IMR-90 (cell line): ENCODE data around the gene RLIM. TPM values are rescaled to one million over a fixed set of nuclear protein-coding genes. Genes with fewer than 3 reads are reported as not detected.

Experiments used
- ATAC-seq: fragments of 200-7000 bp; cut with Tn5 transposase; 2 replicates; pipeline ENCODE4 v1.9.1; 2020; ENCODE audit warnings: low read depth, mild to moderate bottlenecking, moderate library complexity
- BruUV-seq: library from RNA; stranded (reverse); fragments of 400-500 nt; replicated peaks from 2 replicates; lab custom pipeline; 2021; lab: Mats Ljungman, UMichigan
- CTCF ChIA-PET: fragments of 300-600 bp; formaldehyde crosslinking; extraction: SDS; loops from one replicate; lab custom pipeline; 2021; ENCODE audit warnings: antibody characterized with exemption; lab: Yijun Ruan, JAX
- POLR2A ChIA-PET: fragments of 300-600 bp; sonication (Branson Sonifier 250); formaldehyde crosslinking; loops from one replicate; lab custom pipeline; 2022; ENCODE audit warnings: antibody characterized with exemption; ENCODE audit not compliant: unreplicated experiment; lab: Charles Lee
- DNase-seq: peaks from one replicate; pipeline ENCODE4 v3.0.0; 2013
- H2AFZ ChIP-seq: replicated peaks from 2 replicates; pipeline ENCODE3; 2013; ENCODE audit warnings: low read length, mild to moderate bottlenecking; ENCODE audit not compliant: poor library complexity
- H2AK5ac ChIP-seq: 2 replicates; pipeline ENCODE4 v1.6.1; 2013; ENCODE audit warnings: low read depth, low read length, inconsistent platforms
- H2AK9ac ChIP-seq: replicated peaks from 2 replicates; pipeline ENCODE3; 2013; ENCODE audit warnings: mild to moderate bottlenecking, low read depth, low read length, moderate library complexity; ENCODE audit not compliant: poor library complexity
- H2BK120ac ChIP-seq: 2 replicates; pipeline ENCODE4 v1.6.1; 2013; ENCODE audit warnings: low read depth, low read length, inconsistent platforms
- H2BK15ac ChIP-seq: 3 replicates; pipeline ENCODE4 v1.6.1; 2013; ENCODE audit warnings: low read depth, low read length, inconsistent platforms
- H2BK20ac ChIP-seq: 2 replicates; pipeline ENCODE4 v1.6.1; 2013; ENCODE audit warnings: low read depth, mild to moderate bottlenecking, inconsistent platforms, low read length, moderate library complexity
- H2BK5ac ChIP-seq: 2 replicates; pipeline ENCODE4 v1.6.1; 2013; ENCODE audit warnings: mild to moderate bottlenecking, low read depth, low read length, inconsistent platforms; ENCODE audit not compliant: poor library complexity, severe bottlenecking
- H3K14ac ChIP-seq: replicated peaks from 2 replicates; pipeline ENCODE4 v1.6.1; 2013; ENCODE audit warnings: low read depth, low read length, inconsistent platforms
- H3K18ac ChIP-seq: 2 replicates; pipeline ENCODE4 v1.6.1; 2013; ENCODE audit warnings: low read depth, low read length, control low read depth
- H3K23ac ChIP-seq: 2 replicates; pipeline ENCODE4 v1.6.1; 2013; ENCODE audit warnings: low read depth, low read length, inconsistent platforms
- H3K27ac ChIP-seq: 2 replicates; pipeline ENCODE4 v1.5.1; 2013; ENCODE audit warnings: mild to moderate bottlenecking, control low read depth, low read length; ENCODE audit not compliant: insufficient read depth
- H3K27me3 ChIP-seq: 2 replicates; pipeline ENCODE4 v1.6.1; 2013; ENCODE audit warnings: low read length; ENCODE audit not compliant: control insufficient read depth, insufficient read depth
- H3K36me3 ChIP-seq: 2 replicates; pipeline ENCODE4 v1.6.1; 2013; ENCODE audit warnings: low read length, mixed read lengths; ENCODE audit not compliant: control insufficient read depth, insufficient read depth
- H3K4ac ChIP-seq: 2 replicates; pipeline ENCODE4 v1.6.1; 2013; ENCODE audit warnings: low read depth, low read length, inconsistent platforms
- H3K4me1 ChIP-seq: 2 replicates; pipeline ENCODE4 v1.6.1; 2013; ENCODE audit warnings: low read length, mixed read lengths; ENCODE audit not compliant: control insufficient read depth, insufficient read depth
- H3K4me2 ChIP-seq: 2 replicates; pipeline ENCODE4 v1.6.1; 2013; ENCODE audit warnings: low read depth, mild to moderate bottlenecking, control low read depth, low read length, moderate library complexity
- H3K4me3 ChIP-seq: 2 replicates; pipeline ENCODE4 v1.5.1; 2013; ENCODE audit warnings: low read depth, mild to moderate bottlenecking, control low read depth, low read length, moderate library complexity; ENCODE audit not compliant: insufficient read depth
- H3K56ac ChIP-seq: 2 replicates; pipeline ENCODE4 v1.6.1; 2013; ENCODE audit warnings: low read length, inconsistent platforms; ENCODE audit not compliant: insufficient read depth; ENCODE audit errors: extremely low read depth
- H3K79me1 ChIP-seq, 2 experiments: 2 replicates each; pipeline ENCODE4 v1.6.1; 2013; ENCODE audit warnings: low read length in 2 of 2, inconsistent platforms in 1 of 2, low read depth in 1 of 2
- H3K9ac ChIP-seq: 2 replicates; pipeline ENCODE4 v1.6.1; 2013; ENCODE audit warnings: low read depth, low read length, control low read depth
- H3K9me1 ChIP-seq: 2 replicates; pipeline ENCODE4 v1.6.1; 2013; ENCODE audit warnings: low read length, inconsistent platforms; ENCODE audit not compliant: insufficient read depth
- H3K9me3 ChIP-seq: 2 replicates; pipeline ENCODE4 v1.6.1; 2013; ENCODE audit warnings: low read length; ENCODE audit not compliant: control insufficient read depth, insufficient read depth
- H4K20me1 ChIP-seq: 2 replicates; pipeline ENCODE4 v1.6.1; 2013; ENCODE audit warnings: low read length, inconsistent platforms; ENCODE audit not compliant: insufficient read depth
- H4K5ac ChIP-seq: 2 replicates; pipeline ENCODE4 v1.6.1; 2013; ENCODE audit warnings: mild to moderate bottlenecking, low read depth, low read length, control low read depth
- H4K8ac ChIP-seq, 2 experiments: 2 replicates each; pipeline ENCODE4 v1.6.1; 2013; ENCODE audit warnings: low read depth in 2 of 2, low read length in 2 of 2, control low read depth in 1 of 2, inconsistent platforms in 1 of 2
- H4K91ac ChIP-seq: 2 replicates; pipeline ENCODE4 v1.6.1; 2013; ENCODE audit warnings: low read depth, low read length, inconsistent platforms; ENCODE audit not compliant: insufficient read depth
- BHLHE40 ChIP-seq: fragments of 150-350 bp; IDR thresholded peaks from 2 replicates; pipeline ENCODE4 v1.6.1; 2016; ENCODE audit warnings: mild to moderate bottlenecking, low read depth, low read length
- CEBPB ChIP-seq: IDR thresholded peaks from 2 replicates; pipeline ENCODE4 v1.6.1; 2012; ENCODE audit warnings: low read depth, low read length, improper control_type of control experiment
- CHD1 ChIP-seq: IDR thresholded peaks from 2 replicates; pipeline ENCODE4 v1.6.1; 2012; ENCODE audit warnings: low read depth, low read length, improper control_type of control experiment
- ELK1 ChIP-seq: fragments of 150-350 bp; IDR thresholded peaks from 2 replicates; pipeline ENCODE4 v1.6.1; 2016; ENCODE audit warnings: low read depth, mild to moderate bottlenecking, low read length, moderate library complexity, borderline replicate concordance
- FOS ChIP-seq: fragments of 150-350 bp; IDR thresholded peaks from 2 replicates; pipeline ENCODE4 v1.6.1; 2016; ENCODE audit warnings: low read depth, low read length
- MAFK ChIP-seq: IDR thresholded peaks from 2 replicates; pipeline ENCODE4 v1.6.1; 2012; ENCODE audit warnings: low read depth, low read length, improper control_type of control experiment
- MAZ ChIP-seq: IDR thresholded peaks from 2 replicates; pipeline ENCODE4 v1.6.1; 2012; ENCODE audit warnings: low read depth, mild to moderate bottlenecking, low read length, improper control_type of control experiment, moderate library complexity, borderline replicate concordance
- MXI1 ChIP-seq: IDR thresholded peaks from 2 replicates; pipeline ENCODE4 v1.6.1; 2012; ENCODE audit warnings: low read depth, mild to moderate bottlenecking, low read length, moderate library complexity, borderline replicate concordance
- NFE2L2 ChIP-seq: fragments of 150-350 bp; IDR thresholded peaks from 2 replicates; pipeline ENCODE4 v1.6.1; 2016; ENCODE audit warnings: low read depth, mild to moderate bottlenecking, low read length
- POLR2A ChIP-seq: IDR thresholded peaks from 2 replicates; pipeline ENCODE4 v1.6.1; 2012; ENCODE audit warnings: mild to moderate bottlenecking, low read depth, low read length
- RAD21 ChIP-seq: IDR thresholded peaks from 2 replicates; pipeline ENCODE4 v1.6.1; 2012; ENCODE audit warnings: low read length, improper control_type of control experiment
- RFX5 ChIP-seq: IDR thresholded peaks from 2 replicates; pipeline ENCODE4 v1.8.0; 2012; ENCODE audit warnings: low read depth, mild to moderate bottlenecking, low read length, moderate library complexity
- SMC3 ChIP-seq: fragments of 150-350 bp; IDR thresholded peaks from 2 replicates; pipeline ENCODE4 v1.6.1; 2016; ENCODE audit warnings: low read depth, mild to moderate bottlenecking, antibody characterized with exemption, low read length, moderate library complexity
- WGBS, 2 experiments: methylation state at CpG; one replicate each; pipeline versions ENCODE4 v1.1.5 to v1.1.7; 2013; ENCODE audit warnings: missing lambda C conversion rate in 2 of 2; ENCODE audit not compliant: insufficient read length in 1 of 2; ENCODE audit errors: extremely low coverage in 2 of 2; 5-methylcytosine and 5-hydroxymethylcytosine counted together
- dilution Hi-C: fragments of 300-500 bp; cut with HindIII; formaldehyde crosslinking; loops from one replicate; pipeline ENCODE4 v1.14.3; 2018; ENCODE audit warnings: low sequenced_read_pairs; ENCODE audit not compliant: unreplicated experiment
- in situ Hi-C: fragments of 300-500 bp; cut with MboI; formaldehyde crosslinking; loops from 3 replicates; pipeline ENCODE4 v1.14.3; 2019; ENCODE audit warnings: low sequenced_read_pairs, inconsistent platforms, mixed read lengths
- intact Hi-C: fragments of 100-400 bp; cut with micrococcal nuclease; formaldehyde crosslinking; loops from 2 replicates; pipeline ENCODE4 v1.10.0; 2022
- polyA plus RNA-seq, 3 experiments: library from polyadenylated mRNA; depleted of rRNA; stranded (reverse); fragments of >200 nt; gene quantifications; 2 replicates each; pipeline ENCODE4 v1.2.3, GENCODE V29; 2012; ENCODE audit warnings: low replicate concordance in 1 of 3
- total RNA-seq: library from RNA; depleted of rRNA; stranded (reverse); fragments of >200 nt; gene quantifications from 2 replicates; pipeline ENCODE4 v1.2.3, GENCODE V29; 2012
- TF ChIP-seq, protein P1 (sequence below): fragments of 150-350 bp; IDR thresholded peaks from 2 replicates; pipeline ENCODE4 v1.6.1; 2017; ENCODE audit warnings: mild to moderate bottlenecking, antibody characterized with exemption, low read length, low read depth
- TF ChIP-seq, protein P2 (sequence below): conservative IDR thresholded peaks from 2 replicates; pipeline ENCODE4 v1.5.1; 2012; ENCODE audit warnings: mild to moderate bottlenecking, low read depth, low read length, improper control_type of control experiment

The RLIM gene
- total and polyA plus RNA-seq, 2 of the 4 experiments (the other 2 are of a cell fraction): 9.4 to 77.4 TPM

GRCh38 chrX:74636749-74637314 lies 22.4 kb upstream of the RLIM start:
- dilution Hi-C loops: no loop called here
- Histone ChIP-seq H3K4ac (no peak overlapping the region), H3K36me3 (no peaks in the 10 kb centered on the region), H2AK5ac (no peak overlapping the region), H2BK15ac (no peak overlapping the region), H4K20me1 (no peaks in the 10 kb centered on the region), H3K4me2 (no peak overlapping the region), H3K56ac (no peak overlapping the region), H3K14ac (no peak overlapping the region), H4K91ac (no peak overlapping the region), H3K4me1 (no peaks in the 10 kb centered on the region), H3K27me3 (peaks cover 3% of the 10 kb centered on the region), H2BK20ac (no peak overlapping the region), H3K4me3 (no peak overlapping the region), H3K27ac (no peak overlapping the region), H3K79me1 (no peaks in the 10 kb centered on the region), H3K23ac (no peak overlapping the region), H3K9me3 (no peaks in the 10 kb centered on the region), H2AFZ (no peak overlapping the region), H2BK120ac (no peak overlapping the region), H4K5ac (no peak overlapping the region), H3K9ac (no peak overlapping the region), H2AK9ac (no peak overlapping the region), H3K18ac (no peak overlapping the region), H3K9me1 (no peaks in the 10 kb centered on the region), H2BK5ac (no peak overlapping the region), H4K8ac (no peak overlapping the region)
- no TSS peak for BruUV-seq
- POLR2A ChIA-PET: no interaction called here
- WGBS, 2 experiments: 64% methylated on average over 4 of the region's 9 CpGs; no CpG with 5 or more reads in 1 of the 2 experiments
- ATAC-seq: no peak
- CTCF ChIA-PET: no interaction called here
- in situ Hi-C loops: no loop called here
- intact Hi-C loops: no loop called here
- TF ChIP-seq MAFK (no peak), MAZ (no peak), ELK1 (no peak), BHLHE40 (no peak), RAD21 (no peak), CEBPB (no peak), MXI1 (no peak), FOS (no peak), POLR2A (no peak), CHD1 (no peak), NFE2L2 (no peak), SMC3 (no peak), RFX5 (no peak)
- TF ChIP-seq, protein P1, sequence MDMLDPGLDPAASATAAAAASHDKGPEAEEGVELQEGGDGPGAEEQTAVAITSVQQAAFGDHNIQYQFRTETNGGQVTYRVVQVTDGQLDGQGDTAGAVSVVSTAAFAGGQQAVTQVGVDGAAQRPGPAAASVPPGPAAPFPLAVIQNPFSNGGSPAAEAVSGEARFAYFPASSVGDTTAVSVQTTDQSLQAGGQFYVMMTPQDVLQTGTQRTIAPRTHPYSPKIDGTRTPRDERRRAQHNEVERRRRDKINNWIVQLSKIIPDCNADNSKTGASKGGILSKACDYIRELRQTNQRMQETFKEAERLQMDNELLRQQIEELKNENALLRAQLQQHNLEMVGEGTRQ: no peak
- TF ChIP-seq, protein P2, sequence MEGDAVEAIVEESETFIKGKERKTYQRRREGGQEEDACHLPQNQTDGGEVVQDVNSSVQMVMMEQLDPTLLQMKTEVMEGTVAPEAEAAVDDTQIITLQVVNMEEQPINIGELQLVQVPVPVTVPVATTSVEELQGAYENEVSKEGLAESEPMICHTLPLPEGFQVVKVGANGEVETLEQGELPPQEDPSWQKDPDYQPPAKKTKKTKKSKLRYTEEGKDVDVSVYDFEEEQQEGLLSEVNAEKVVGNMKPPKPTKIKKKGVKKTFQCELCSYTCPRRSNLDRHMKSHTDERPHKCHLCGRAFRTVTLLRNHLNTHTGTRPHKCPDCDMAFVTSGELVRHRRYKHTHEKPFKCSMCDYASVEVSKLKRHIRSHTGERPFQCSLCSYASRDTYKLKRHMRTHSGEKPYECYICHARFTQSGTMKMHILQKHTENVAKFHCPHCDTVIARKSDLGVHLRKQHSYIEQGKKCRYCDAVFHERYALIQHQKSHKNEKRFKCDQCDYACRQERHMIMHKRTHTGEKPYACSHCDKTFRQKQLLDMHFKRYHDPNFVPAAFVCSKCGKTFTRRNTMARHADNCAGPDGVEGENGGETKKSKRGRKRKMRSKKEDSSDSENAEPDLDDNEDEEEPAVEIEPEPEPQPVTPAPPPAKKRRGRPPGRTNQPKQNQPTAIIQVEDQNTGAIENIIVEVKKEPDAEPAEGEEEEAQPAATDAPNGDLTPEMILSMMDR: no peak
- no peak for DNase-seq
